Sigmoid colon (tissue), 7 donors: Measurements from ENCODE around the gene IRX4. TPM values are rescaled to one million over a fixed set of nuclear protein-coding genes. Genes with fewer than 3 reads are reported as not detected.

ENCODE experiments used
- DNase-seq: peaks from one replicate; pipeline ENCODE4 v3.0.0-alpha.2; 2019
- H3K27ac ChIP-seq, 4 donors: fragments of 200-600 bp; sonication (generic); one replicate each; pipeline ENCODE4 v1.5.1; 2016 to 2019; ENCODE audit warnings: mild to moderate bottlenecking in 1 of 4
- H3K27me3 ChIP-seq, 3 donors: fragments of 200-600 bp; sonication (generic); one replicate each; pipeline ENCODE4 v1.5.1; 2019; ENCODE audit warnings: mild to moderate bottlenecking in 1 of 3
- H3K36me3 ChIP-seq, 4 donors: fragments of 200-600 bp; sonication (generic); one replicate each; pipeline ENCODE4 v1.5.1; 2016 to 2019
- H3K4me1 ChIP-seq, 4 donors: fragments of 200-600 bp; sonication (generic); one replicate each; pipeline ENCODE4 v1.5.1; 2017 to 2019
- H3K4me3 ChIP-seq, 4 donors: fragments of 200-600 bp; sonication (generic); one replicate each; pipeline ENCODE4 v1.5.1; 2017 to 2019; ENCODE audit warnings: mild to moderate bottlenecking in 2 of 4, moderate library complexity in 1 of 4
- H3K9me3 ChIP-seq, 4 donors: fragments of 200-600 bp in 3 of 4; sonication (generic) in 3 of 4; one replicate each; pipeline versions ENCODE4 v1.5.1 to v1.6.1; 2013 to 2019
- CTCF ChIP-seq, 4 experiments: fragments of 450-650 bp in 3 of 4; fragments of 200-600 bp in 1 of 4; IDR thresholded peaks; one replicate each; pipeline ENCODE4 v1.5.1; 2016 to 2019; ENCODE audit warnings: antibody characterized with exemption in 4 of 4, mild to moderate bottlenecking in 3 of 4, moderate library complexity in 2 of 4
- EP300 ChIP-seq, 4 donors: sonication (generic); formaldehyde crosslinking; IDR thresholded peaks; one replicate each; pipeline ENCODE4 v1.6.1; 2017; ENCODE audit warnings: antibody characterized with exemption in 4 of 4
- POLR2A ChIP-seq, 2 donors: fragments of 450-650 bp; IDR thresholded peaks; one replicate each; pipeline ENCODE4 v1.6.1; 2016; ENCODE audit warnings: antibody characterized with exemption in 2 of 2, mild to moderate bottlenecking in 2 of 2, moderate library complexity in 2 of 2
- POLR2AphosphoS5 ChIP-seq, 4 donors: sonication (generic); formaldehyde crosslinking; IDR thresholded peaks; one replicate each; pipeline ENCODE4 v1.6.1; 2017; ENCODE audit warnings: antibody characterized with exemption in 4 of 4
- WGBS, 2 donors: extraction: QIAGEN DNeasy Blood & Tissue Kit; methylation state at CpG; one replicate each; pipeline ENCODE4 v1.1.7; 2013; 5-methylcytosine and 5-hydroxymethylcytosine counted together
- intact Hi-C: fragments of 100-400 bp; cut with DNase I; formaldehyde crosslinking; loops from one replicate; pipeline ENCODE4 v1.15.1; 2023
- polyA plus RNA-seq, 3 donors: library from polyadenylated mRNA; stranded (reverse); fragments of 200-250 nt; gene quantifications; one replicate each; pipeline ENCODE4 v1.2.3, GENCODE V29; 2013
- total RNA-seq, 4 donors: library from RNA; depleted of rRNA; stranded (reverse); fragments of >200 nt; gene quantifications; one replicate each; pipeline ENCODE4 v1.1.0, GENCODE V29; 2016
- donor health status: healthy with polysubstance abuse.
- donor health status: Bipolar disorder and iron deficiency.
- donor health status: healthy.

IRX4 gene
- total and polyA plus RNA-seq, 7 donors: 0.06 TPM; not detected in 6

GRCh38 chr5:1918488-1919208, 35.9 kb upstream of the IRX4 start:
- Histone ChIP-seq H3K4me1 (no peaks in the 10 kb centered on the region), H3K4me3 (no peak overlapping the region), H3K27me3 (peaks cover 0 to 16% (median 7%) of the 10 kb centered on the region in 3 donors), H3K36me3 (no peaks in the 10 kb centered on the region), H3K9me3 (peaks cover 0 to 5% (median 1%) of the 10 kb centered on the region in 4 donors), H3K27ac (no peak overlapping the region)
- TF ChIP-seq EP300 (IDR thresholded peaks at IDR 0.05) (no peak), POLR2AphosphoS5 (IDR thresholded peaks at IDR 0.05) (no peak), POLR2A (IDR thresholded peaks at IDR 0.05) (no peak), CTCF (IDR thresholded peaks at IDR 0.05) (no peak)
- 79 to 82% methylated on average over 18 of the region's 18 CpGs for WGBS, 2 donors
- intact Hi-C loops: no loop called here
- peak; percentile 50 for DNase-seq

GRCh38 chr5:1917830-1918487, 35.2 kb upstream of the IRX4 start:
- WGBS, 2 donors: 24 to 63% methylated on average over 13 of the region's 13 CpGs
- Histone ChIP-seq H3K27me3 (peaks cover 0 to 10% (median 7%) of the 10 kb centered on the region in 3 donors), H3K36me3 (no peaks in the 10 kb centered on the region), H3K4me3 (no peak overlapping the region), H3K27ac (no peak overlapping the region), H3K9me3 (peaks cover 0 to 5% (median 1%) of the 10 kb centered on the region in 4 donors), H3K4me1 (no peaks in the 10 kb centered on the region)
- peak; percentile 48 for DNase-seq
- intact Hi-C loops: no loop called here
- TF ChIP-seq POLR2AphosphoS5 (IDR thresholded peaks at IDR 0.05) (no peak), EP300 (IDR thresholded peaks at IDR 0.05) (no peak), CTCF (IDR thresholded peaks at IDR 0.05) (no peak), POLR2A (IDR thresholded peaks at IDR 0.05) (no peak)

GRCh38 chr5:1916041-1917001, 33.6 kb upstream of the IRX4 start:
- H3K4me1 ChIP-seq: no peaks in the 10 kb centered on the region
- peaks cover 0 to 7% (median 6%) of the 10 kb centered on the region in 3 donors for H3K27me3 ChIP-seq
- TF ChIP-seq POLR2A (IDR thresholded peaks at IDR 0.05): no peak
- TF ChIP-seq POLR2AphosphoS5 (IDR thresholded peaks at IDR 0.05): no peak
- TF ChIP-seq EP300 (IDR thresholded peaks at IDR 0.05): no peak
- no peak for TF ChIP-seq CTCF (IDR thresholded peaks at IDR 0.05)
- H3K4me3 ChIP-seq: no peak overlapping the region
- H3K36me3 ChIP-seq: no peaks in the 10 kb centered on the region
- DNase-seq: peak; percentile 57
- no peak overlapping the region for H3K27ac ChIP-seq
- WGBS, 2 donors: 87% methylated on average over 34 of the region's 34 CpGs
- intact Hi-C loops: no loop called here
- peaks cover 0 to 5% (median 1%) of the 10 kb centered on the region in 4 donors for H3K9me3 ChIP-seq

- peaks cover 0 to 5% (median 1%) of the 10 kb centered on the region in 4 donors for H3K9me3 ChIP-seq
- peak; percentile 46 for DNase-seq
- H3K4me1 ChIP-seq: no peaks in the 10 kb centered on the region
- intact Hi-C loops: no loop called here
- TF ChIP-seq POLR2AphosphoS5 (IDR thresholded peaks at IDR 0.05): no peak
- TF ChIP-seq CTCF (IDR thresholded peaks at IDR 0.05): no peak
- no peak for TF ChIP-seq POLR2A (IDR thresholded peaks at IDR 0.05)
- TF ChIP-seq EP300 (IDR thresholded peaks at IDR 0.05): no peak
- H3K36me3 ChIP-seq: no peaks in the 10 kb centered on the region
- 89 to 93% methylated on average over 8 of the region's 8 CpGs for WGBS, 2 donors
- no peak overlapping the region for H3K4me3 ChIP-seq
- no peak overlapping the region for H3K27ac ChIP-seq
- H3K27me3 ChIP-seq: peaks cover 0 to 7% (median 6%) of the 10 kb centered on the region in 3 donors
Measured at GRCh38 chr5:1915316-1915715, 32.6 kb upstream of the IRX4 start.
